NB4 (cell line): ENCODE results near the gene IL23R.

Source experiments
- DNase-seq: peaks from one replicate; pipeline ENCODE4 v3.0.0; 2010; ENCODE audit warnings: low read depth
- H3K4me3 ChIP-seq: one replicate; pipeline ENCODE4 v1.5.1; 2011; ENCODE audit warnings: mild to moderate bottlenecking, low read depth, low read length, moderate library complexity
- MYC ChIP-seq: IDR thresholded peaks from 2 replicates; pipeline ENCODE4 v1.6.1; 2011; ENCODE audit warnings: low read depth, low read length
- POLR2A ChIP-seq: IDR thresholded peaks from 2 replicates; pipeline ENCODE4 v1.6.1; 2011; ENCODE audit warnings: mild to moderate bottlenecking; ENCODE audit not compliant: insufficient read length; ENCODE audit errors: extremely low read depth
- TF ChIP-seq, protein P1 (sequence below): IDR thresholded peaks from one replicate; pipeline ENCODE4 v1.5.1; 2012; ENCODE audit warnings: low read depth, low read length
- TF ChIP-seq, protein P2 (sequence below): IDR thresholded peaks from 2 replicates; pipeline ENCODE4 v1.6.1; 2011; ENCODE audit warnings: low read depth, low read length

The IL23R gene

GRCh38 chr1:67213948-67214347 is 47.7 kb downstream of the IL23R start:
- DNase-seq = no peak
- TF ChIP-seq, protein P1, sequence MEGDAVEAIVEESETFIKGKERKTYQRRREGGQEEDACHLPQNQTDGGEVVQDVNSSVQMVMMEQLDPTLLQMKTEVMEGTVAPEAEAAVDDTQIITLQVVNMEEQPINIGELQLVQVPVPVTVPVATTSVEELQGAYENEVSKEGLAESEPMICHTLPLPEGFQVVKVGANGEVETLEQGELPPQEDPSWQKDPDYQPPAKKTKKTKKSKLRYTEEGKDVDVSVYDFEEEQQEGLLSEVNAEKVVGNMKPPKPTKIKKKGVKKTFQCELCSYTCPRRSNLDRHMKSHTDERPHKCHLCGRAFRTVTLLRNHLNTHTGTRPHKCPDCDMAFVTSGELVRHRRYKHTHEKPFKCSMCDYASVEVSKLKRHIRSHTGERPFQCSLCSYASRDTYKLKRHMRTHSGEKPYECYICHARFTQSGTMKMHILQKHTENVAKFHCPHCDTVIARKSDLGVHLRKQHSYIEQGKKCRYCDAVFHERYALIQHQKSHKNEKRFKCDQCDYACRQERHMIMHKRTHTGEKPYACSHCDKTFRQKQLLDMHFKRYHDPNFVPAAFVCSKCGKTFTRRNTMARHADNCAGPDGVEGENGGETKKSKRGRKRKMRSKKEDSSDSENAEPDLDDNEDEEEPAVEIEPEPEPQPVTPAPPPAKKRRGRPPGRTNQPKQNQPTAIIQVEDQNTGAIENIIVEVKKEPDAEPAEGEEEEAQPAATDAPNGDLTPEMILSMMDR = no peak
- TF ChIP-seq MYC (no peak), POLR2A (no peak)
- TF ChIP-seq, protein P2, sequence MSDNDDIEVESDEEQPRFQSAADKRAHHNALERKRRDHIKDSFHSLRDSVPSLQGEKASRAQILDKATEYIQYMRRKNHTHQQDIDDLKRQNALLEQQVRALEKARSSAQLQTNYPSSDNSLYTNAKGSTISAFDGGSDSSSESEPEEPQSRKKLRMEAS = no peak
- no peak overlapping the region for H3K4me3 ChIP-seq

GRCh38 chr1:67214420-67215174 is 48.3 kb downstream of the IL23R start:
- no peak for TF ChIP-seq MYC
- TF ChIP-seq, protein P1 = peak; percentile 39
- no peak overlapping the region for H3K4me3 ChIP-seq
- peak; percentile 18 for DNase-seq

GRCh38 chr1:67216401-67216800 is 50.1 kb downstream of the IL23R start:
- TF ChIP-seq, protein P2 = no peak
- TF ChIP-seq, protein P1 = no peak
- TF ChIP-seq POLR2A = no peak
- TF ChIP-seq MYC = no peak
- no peak overlapping the region for H3K4me3 ChIP-seq
- no peak for DNase-seq

- no peak overlapping the region for H3K4me3 ChIP-seq
- no peak for DNase-seq
- TF ChIP-seq, protein P1 = no peak
- TF ChIP-seq, protein P2 = no peak
- no peak for TF ChIP-seq POLR2A
Observed at GRCh38 chr1:67217417-67217816, 51.2 kb downstream of the IL23R start.

- TF ChIP-seq, protein P1 = no peak
- no peak for TF ChIP-seq MYC
- TF ChIP-seq, protein P2 = no peak
- no peak for TF ChIP-seq POLR2A
- no peak for DNase-seq
- H3K4me3 ChIP-seq = no peak overlapping the region
Observed at GRCh38 chr1:67217938-67218337, 51.7 kb downstream of the IL23R start.

DNA sequence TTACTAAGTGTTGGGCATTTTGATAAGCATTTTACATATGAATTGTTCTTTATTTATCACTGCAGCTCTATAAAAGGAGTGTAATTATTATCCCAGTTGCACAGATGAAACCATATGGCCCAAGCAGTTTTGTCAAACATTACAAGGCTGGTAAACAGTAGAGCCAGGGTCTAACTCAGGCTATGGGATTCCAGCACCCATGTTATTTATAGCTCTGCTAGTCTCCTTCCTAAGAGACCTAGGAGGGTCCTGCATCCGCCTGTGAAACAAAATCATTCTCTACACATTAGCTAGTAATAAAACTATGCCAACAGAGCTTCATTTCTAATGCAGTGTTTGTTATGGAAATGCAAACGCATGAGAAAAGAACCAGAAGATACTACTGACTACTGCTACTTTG is 58.6 kb downstream of the IL23R start:
- H3K4me3 ChIP-seq = no peak overlapping the region
- DNase-seq = no peak
- TF ChIP-seq, protein P1 = no peak
- TF ChIP-seq, protein P2 = no peak
- TF ChIP-seq POLR2A (no peak), MYC (no peak)
